Rectal smooth muscle tissue (tissue), 1 donor: ENCODE measurements around the gene ZMPSTE24.

ENCODE experiments used
- H3K27ac ChIP-seq: one replicate; pipeline ENCODE4 v1.7.0; 2013; ENCODE audit warnings: low read depth, low read length, inconsistent platforms
- H3K27me3 ChIP-seq: one replicate; pipeline ENCODE4 v1.7.0; 2013; ENCODE audit warnings: low read length; ENCODE audit not compliant: control insufficient read depth, insufficient read depth
- H3K36me3 ChIP-seq: one replicate; pipeline ENCODE4 v1.7.0; 2013; ENCODE audit warnings: low read length; ENCODE audit not compliant: control insufficient read depth, insufficient read depth
- H3K4me1 ChIP-seq: one replicate; pipeline ENCODE4 v1.7.0; 2013; ENCODE audit warnings: low read length; ENCODE audit not compliant: control insufficient read depth, insufficient read depth
- H3K4me3 ChIP-seq: one replicate; pipeline ENCODE4 v1.7.0; 2013; ENCODE audit warnings: low read length
- H3K9ac ChIP-seq: one replicate; pipeline ENCODE4 v1.7.0; 2013; ENCODE audit warnings: low read length

Gene ZMPSTE24

DNA sequence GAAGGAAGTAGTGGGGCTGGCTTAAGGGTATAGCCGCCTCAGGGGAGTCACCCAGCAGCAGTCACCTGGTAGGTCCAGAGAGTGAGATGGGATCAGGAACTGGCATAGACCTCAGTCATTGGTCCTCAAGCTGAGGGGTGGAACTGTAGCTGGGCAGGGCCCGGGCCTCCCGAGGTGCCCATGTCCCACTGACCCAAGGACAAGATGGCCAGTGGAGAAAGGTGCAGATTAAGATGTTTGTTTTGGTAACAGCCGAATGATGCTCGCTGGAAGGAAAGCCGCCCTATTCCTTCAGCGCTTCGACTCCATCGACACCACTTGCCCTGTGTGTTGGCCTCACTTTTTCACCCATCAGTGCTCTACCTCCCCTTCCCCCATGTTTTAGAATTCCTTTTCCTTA, 42.6 kb downstream of the ZMPSTE24 start:
- Histone ChIP-seq H3K4me3 (no peak overlapping the region), H3K27ac (no peak overlapping the region), H3K4me1 (no peaks in the 10 kb centered on the region), H3K9ac (no peak overlapping the region), H3K36me3 (no peaks in the 10 kb centered on the region), H3K27me3 (peaks cover 2% of the 10 kb centered on the region)

DNA sequence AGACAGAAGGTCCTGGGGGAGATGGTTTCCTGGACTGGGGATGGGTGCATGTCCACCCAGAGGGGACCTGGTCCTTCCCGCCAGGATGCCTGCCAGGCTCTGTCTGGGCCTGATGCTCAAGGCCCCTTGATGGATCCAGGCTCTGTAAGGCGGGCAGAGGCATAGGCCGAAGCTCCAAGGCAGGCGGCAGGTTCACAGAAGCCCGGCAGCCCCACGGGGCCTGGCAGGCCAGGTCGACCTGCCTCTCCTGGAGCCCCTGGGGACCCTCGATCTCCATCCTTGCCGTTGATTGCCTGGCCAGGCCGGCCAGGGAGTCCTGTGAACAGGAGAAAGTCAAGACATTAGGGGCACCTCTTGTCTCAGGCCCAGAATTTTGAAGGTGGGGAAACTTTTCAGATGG, 43.0 kb downstream of the ZMPSTE24 start:
- H3K36me3 ChIP-seq, result no peaks in the 10 kb centered on the region
- H3K27me3 ChIP-seq, result peaks cover 2% of the 10 kb centered on the region
- no peak overlapping the region for H3K9ac ChIP-seq
- H3K4me1 ChIP-seq, result no peaks in the 10 kb centered on the region
- H3K4me3 ChIP-seq, result no peak overlapping the region
- no peak overlapping the region for H3K27ac ChIP-seq

DNA sequence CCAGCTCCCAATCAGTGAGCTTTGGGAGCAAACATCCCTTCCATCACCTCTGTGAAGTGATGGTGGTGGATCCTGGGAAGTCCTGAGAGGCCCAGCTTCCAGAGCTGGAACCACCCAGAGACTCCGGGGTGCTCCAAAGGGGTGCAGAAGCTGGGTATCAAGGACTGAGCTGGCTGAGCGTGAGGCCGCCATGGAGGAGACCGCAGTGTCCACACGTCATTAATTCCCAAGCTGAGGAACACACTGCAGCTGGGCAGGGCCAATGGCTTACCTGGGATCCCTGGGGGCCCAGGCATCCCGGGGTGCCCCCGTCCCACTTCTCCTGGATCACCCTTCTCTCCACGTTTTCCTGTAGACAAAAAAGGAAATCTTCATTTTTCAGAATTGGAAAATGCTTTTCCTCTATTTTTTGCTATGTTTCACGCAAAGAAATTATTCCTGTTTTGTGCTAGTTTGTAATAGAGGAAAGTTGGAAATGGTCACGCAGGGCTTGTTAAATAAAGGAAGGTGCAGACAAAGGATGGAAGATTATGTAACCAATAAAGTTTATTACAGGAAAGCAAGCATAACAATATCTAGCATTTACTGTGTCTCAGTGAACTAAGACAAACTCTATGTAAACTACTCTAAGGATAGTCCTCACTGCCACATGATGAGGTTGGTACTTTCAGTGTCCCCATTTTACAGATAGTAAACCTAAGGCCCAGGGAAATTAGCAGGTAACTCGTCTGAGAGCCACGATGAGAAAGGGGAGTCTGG, 43.7 kb downstream of the ZMPSTE24 start:
- peaks cover 2% of the 10 kb centered on the region for H3K27me3 ChIP-seq
- no peaks in the 10 kb centered on the region for H3K36me3 ChIP-seq
- H3K4me1 ChIP-seq, result no peaks in the 10 kb centered on the region
- no peak overlapping the region for H3K9ac ChIP-seq
- H3K27ac ChIP-seq, result no peak overlapping the region
- no peak overlapping the region for H3K4me3 ChIP-seq

DNA sequence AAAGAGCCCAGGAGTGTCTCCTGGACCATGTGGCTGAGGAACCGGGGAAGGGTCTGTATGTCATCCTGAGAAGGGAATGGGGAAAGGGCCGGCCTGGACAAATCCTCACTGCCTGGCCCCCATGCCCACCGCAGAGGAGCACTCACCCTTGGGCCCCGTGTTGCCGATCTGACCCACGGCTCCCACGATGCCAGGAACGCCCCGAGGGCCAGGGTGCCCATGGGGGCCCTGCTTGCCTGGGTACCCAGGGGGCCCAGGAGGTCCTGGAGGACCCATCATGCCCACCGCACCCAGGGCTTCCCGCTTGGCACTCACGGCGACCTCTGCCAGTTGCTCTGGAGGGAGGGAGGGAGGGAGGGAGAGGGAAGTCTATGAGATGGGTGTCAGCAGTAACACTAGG, 44.4 kb downstream of the ZMPSTE24 start:
- H3K36me3 ChIP-seq, result no peaks in the 10 kb centered on the region
- H3K9ac ChIP-seq, result no peak overlapping the region
- no peak overlapping the region for H3K27ac ChIP-seq
- H3K4me3 ChIP-seq, result no peak overlapping the region
- H3K4me1 ChIP-seq, result no peaks in the 10 kb centered on the region
- H3K27me3 ChIP-seq, result peaks cover 2% of the 10 kb centered on the region

DNA sequence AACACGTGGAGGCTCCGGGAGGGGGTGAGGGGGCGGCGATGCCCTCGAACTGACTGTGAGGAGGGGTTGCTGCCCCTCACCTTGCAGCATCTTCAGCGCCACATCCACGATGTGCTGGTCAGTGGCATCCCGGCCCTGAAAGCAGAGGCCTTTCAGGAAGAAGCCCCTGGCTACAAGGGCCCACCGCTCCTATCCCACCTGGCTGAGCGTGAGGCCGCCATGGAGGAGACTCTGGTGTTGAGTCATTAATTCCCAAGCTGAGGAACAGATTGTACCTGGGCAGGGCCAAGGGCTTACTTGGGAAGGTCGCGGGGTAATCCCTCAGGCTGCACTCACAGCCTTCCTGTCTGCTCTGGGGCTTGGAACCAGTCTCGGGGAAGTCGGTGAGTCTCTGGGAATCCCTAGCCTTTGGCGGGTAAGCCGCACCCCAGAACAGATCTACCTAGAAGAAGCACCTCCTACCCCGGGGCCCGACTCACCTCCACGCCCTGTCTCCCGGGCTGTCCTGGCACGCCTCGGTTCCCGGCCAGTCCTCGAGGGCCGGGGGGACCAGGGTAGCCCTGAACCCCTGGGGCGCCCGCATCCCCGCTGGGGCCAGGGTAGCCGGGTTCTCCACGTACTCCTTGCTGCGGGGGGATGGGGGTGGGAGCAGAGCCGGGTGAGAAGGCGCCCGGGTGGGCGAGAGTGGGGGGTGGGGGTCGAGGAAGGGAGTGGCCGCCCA, 45.2 kb downstream of the ZMPSTE24 start:
- Histone ChIP-seq H3K27ac (no peak overlapping the region), H3K36me3 (no peaks in the 10 kb centered on the region), H3K4me3 (no peak overlapping the region), H3K9ac (no peak overlapping the region), H3K4me1 (no peaks in the 10 kb centered on the region), H3K27me3 (peaks cover 2% of the 10 kb centered on the region)

DNA sequence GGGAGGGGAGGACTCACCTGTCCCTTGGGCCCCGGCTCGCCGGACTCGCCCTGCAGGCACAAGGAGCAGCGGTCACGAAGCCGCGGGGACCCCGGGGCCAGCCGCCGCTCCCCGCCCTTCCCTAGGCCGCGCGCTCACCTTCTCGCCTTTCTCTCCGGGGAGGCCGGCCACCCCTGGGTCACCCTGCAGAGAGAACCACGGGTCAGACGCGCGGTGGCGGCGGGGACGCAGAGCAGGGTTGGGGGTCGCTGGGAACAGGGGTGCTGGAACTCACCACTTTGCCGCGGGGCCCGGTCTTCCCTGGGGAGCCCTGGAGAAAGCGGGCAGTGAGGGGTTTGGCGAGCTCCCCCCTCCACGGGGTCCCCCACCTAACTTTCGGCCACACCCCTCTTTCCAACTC, 45.8 kb downstream of the ZMPSTE24 start:
- H3K36me3 ChIP-seq, result no peaks in the 10 kb centered on the region
- H3K9ac ChIP-seq, result no peak overlapping the region
- no peaks in the 10 kb centered on the region for H3K4me1 ChIP-seq
- no peak overlapping the region for H3K4me3 ChIP-seq
- H3K27me3 ChIP-seq, result peaks cover 2% of the 10 kb centered on the region
- no peak overlapping the region for H3K27ac ChIP-seq

GRCh38 chr1:40305451-40305850, 47.4 kb downstream of the ZMPSTE24 start:
- H3K36me3 ChIP-seq, result no peaks in the 10 kb centered on the region
- H3K9ac ChIP-seq, result no peak overlapping the region
- H3K27ac ChIP-seq, result no peak overlapping the region
- peaks cover 2% of the 10 kb centered on the region for H3K27me3 ChIP-seq
- H3K4me3 ChIP-seq, result no peak overlapping the region
- no peaks in the 10 kb centered on the region for H3K4me1 ChIP-seq

GRCh38 chr1:40305871-40306270, 47.8 kb downstream of the ZMPSTE24 start:
- no peaks in the 10 kb centered on the region for H3K4me1 ChIP-seq

DNA sequence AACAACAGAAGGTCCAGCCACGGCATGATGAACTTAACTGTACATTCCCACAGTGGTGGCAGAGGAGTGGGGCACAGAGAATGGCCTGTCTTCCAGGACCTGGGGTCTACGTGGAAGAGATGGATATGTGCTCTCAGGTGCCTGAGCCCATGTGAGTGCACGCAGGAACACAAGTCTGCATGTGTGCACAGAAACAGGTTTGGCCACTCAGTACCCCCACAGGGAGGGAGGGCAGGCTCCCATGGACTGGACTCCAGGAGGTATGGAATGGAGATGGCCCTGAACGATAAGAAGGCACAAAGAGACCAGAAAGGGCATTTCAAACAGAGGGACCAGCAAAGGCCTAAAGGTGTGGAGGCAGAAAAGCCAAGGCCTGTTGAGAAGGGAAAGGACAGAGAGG, 48.3 kb downstream of the ZMPSTE24 start:
- Histone ChIP-seq H3K4me3 (no peak overlapping the region), H3K36me3 (no peaks in the 10 kb centered on the region), H3K9ac (no peak overlapping the region), H3K27ac (no peak overlapping the region), H3K4me1 (no peaks in the 10 kb centered on the region), H3K27me3 (peaks cover 2% of the 10 kb centered on the region)

More at GRCh38 chr1:40305871-40306270, 47.8 kb downstream of the ZMPSTE24 start:
- H3K36me3 ChIP-seq, result no peaks in the 10 kb centered on the region
- H3K27ac ChIP-seq, result no peak overlapping the region
- peaks cover 2% of the 10 kb centered on the region for H3K27me3 ChIP-seq
- no peak overlapping the region for H3K4me3 ChIP-seq
- no peak overlapping the region for H3K9ac ChIP-seq

DNA sequence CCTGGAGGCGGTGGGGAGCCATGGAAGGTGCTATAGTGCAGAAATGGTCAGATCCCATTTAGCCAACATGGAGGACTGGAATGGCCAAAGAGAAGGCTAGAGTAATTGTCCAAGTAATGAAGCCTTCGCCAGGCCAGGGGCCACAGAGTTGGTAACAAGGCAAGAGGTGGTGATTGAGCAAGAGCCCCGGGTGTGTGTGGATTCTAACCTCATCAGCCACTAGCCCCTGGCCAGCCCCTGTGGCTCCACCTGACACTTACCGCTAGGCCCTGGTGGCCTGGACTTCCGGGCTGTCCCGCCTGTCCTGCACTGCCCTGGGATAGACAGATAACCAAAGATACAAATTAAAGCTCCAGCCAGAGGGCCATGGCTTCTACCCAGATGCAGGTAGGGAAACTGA, 49.1 kb downstream of the ZMPSTE24 start:
- no peaks in the 10 kb centered on the region for H3K4me1 ChIP-seq
- peaks cover 2% of the 10 kb centered on the region for H3K27me3 ChIP-seq
- no peak overlapping the region for H3K27ac ChIP-seq
- no peak overlapping the region for H3K4me3 ChIP-seq
- no peaks in the 10 kb centered on the region for H3K36me3 ChIP-seq
- H3K9ac ChIP-seq, result no peak overlapping the region

GRCh38 chr1:40308036-40308727, 50.1 kb downstream of the ZMPSTE24 start:
- H3K9ac ChIP-seq, result no peak overlapping the region
- no peaks in the 10 kb centered on the region for H3K4me1 ChIP-seq
- H3K27me3 ChIP-seq, result peaks cover 2% of the 10 kb centered on the region
- H3K27ac ChIP-seq, result no peak overlapping the region
- no peak overlapping the region for H3K4me3 ChIP-seq
- H3K36me3 ChIP-seq, result no peaks in the 10 kb centered on the region

DNA sequence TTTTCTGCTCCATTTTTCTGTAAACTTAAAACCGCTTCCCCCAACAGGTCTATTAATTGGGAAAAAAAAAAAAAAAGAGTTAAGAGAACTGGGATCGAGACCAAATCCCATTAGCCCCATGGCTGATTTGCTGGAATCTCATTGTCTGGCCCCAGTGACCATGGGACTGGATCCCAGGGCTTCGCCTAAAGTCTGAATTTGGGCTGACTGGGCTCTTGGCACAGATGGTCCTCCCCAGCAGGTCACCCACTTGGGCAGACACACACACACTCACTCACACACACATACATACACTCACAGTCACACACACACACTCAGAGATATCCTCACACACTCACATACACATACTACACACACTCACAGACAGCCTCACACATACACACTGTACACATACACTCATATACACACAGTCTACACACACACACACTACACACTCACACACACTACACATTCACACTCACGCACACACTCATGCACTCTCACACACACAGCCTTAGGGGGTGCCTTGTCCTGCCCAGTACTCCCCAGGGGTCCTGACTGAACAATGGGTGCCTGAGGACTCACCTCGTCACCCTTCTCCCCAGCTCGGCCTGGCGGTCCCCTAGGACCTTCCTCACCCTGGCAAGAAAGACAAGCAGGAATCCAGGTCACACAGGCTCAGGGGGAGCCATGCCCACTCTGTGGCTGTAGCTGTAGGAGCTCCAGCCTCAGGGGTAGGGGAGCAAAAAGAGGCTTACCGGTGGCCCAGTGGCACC, 51.5 kb downstream of the ZMPSTE24 start:
- H3K9ac ChIP-seq, result no peak overlapping the region
- no peaks in the 10 kb centered on the region for H3K36me3 ChIP-seq
- no peaks in the 10 kb centered on the region for H3K27me3 ChIP-seq
- no peaks in the 10 kb centered on the region for H3K4me1 ChIP-seq
- H3K4me3 ChIP-seq, result no peak overlapping the region
- no peak overlapping the region for H3K27ac ChIP-seq
